Cerebellar cortex (tissue), 1 donor: Measurements from ENCODE around the gene SIGLEC1.
A peak's percentile ranks its signal among the peaks of the same experiment; 100 is the strongest.

ENCODE experiments used
- DNase-seq: peaks from one replicate; pipeline ENCODE4 v3.0.0-alpha.2; 2015; ENCODE audit warnings: low spot score

The SIGLEC1 gene

GRCh38 chr20:3712279-3712873 is at the start of gene SIGLEC1:
SIGLEC1 (minus strand) TSS chr20:3712600; CDS start chr20:3707128, 5,472 bp downstream.
- no peak for DNase-seq

DNA sequence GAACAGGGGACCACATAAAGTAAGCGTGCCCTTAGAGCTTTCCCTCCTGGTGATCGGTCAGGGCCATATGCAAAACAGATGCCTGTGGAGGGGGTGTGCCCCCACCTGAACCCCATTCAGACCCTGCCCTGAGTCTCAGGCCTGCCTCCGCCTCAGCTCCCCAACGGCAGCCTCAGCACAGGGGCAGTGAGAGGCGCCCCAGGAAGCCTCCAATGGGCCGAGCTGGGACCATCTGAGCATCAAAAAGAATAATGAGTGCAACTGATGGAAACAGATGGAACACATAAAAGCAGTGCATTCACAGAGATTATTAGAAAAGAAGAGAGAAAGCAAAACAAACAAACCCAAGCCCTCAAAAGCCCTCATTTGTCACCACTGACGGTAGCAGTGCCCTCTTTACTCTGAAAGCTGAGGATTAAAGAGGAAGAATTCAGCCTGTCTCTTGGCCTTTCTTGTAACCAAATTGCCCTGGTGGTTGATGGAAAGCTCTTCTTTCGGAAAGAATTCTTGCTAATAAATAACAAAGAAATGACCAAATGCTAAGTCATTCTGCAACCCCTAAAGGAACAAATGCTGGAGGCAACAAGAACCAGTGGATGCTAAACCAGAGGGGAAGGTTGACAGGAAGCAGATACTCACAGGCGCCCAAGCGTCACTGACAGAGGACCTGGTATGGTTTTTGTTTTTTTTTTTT is 48.4 kb upstream of the SIGLEC1 start:
- DNase-seq: no peak

- DNase-seq: no peak
Measured at GRCh38 chr20:3759884-3760283, 47.5 kb upstream of the SIGLEC1 start.

GRCh38 chr20:3759316-3759823 is 47.0 kb upstream of the SIGLEC1 start:
- DNase-seq: no peak

- DNase-seq: no peak
Measured at GRCh38 chr20:3758566-3758965, 46.2 kb upstream of the SIGLEC1 start.

GRCh38 chr20:3757268-3757667 is 44.9 kb upstream of the SIGLEC1 start:
- no peak for DNase-seq

DNA sequence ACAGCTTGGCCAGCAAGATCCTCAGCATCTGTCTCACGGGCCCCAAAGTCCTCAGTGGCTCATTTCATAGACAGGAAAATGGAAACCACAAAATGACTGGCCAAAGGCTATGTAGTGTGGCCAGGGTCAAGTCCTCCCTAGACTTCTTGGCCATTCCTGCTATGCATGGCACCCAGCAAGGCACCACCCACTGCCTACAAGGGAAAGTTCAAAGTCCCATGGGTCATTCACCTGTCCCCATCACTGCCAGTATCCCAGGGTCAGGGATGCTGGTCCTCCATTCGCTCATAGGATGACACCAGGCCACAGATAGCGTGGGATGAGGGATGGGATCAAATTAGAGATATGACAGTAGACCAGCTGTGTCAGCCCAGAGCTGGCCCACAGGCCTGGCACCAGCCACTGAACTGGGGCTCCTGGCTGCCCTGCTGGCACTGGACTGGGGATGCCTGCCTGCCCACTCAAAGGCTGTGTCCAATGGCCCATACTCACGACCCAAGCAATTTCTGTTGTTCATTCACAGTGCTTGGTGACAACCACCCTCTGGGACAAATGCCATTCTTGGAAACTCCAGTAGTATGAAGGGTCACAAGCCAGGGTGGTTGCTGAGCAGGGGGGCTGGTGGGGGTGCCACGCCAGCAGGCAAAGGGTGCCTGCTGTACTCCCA is 43.5 kb upstream of the SIGLEC1 start:
- DNase-seq: no peak

- DNase-seq: no peak
Measured at GRCh38 chr20:3755269-3755668, 42.9 kb upstream of the SIGLEC1 start.

DNA sequence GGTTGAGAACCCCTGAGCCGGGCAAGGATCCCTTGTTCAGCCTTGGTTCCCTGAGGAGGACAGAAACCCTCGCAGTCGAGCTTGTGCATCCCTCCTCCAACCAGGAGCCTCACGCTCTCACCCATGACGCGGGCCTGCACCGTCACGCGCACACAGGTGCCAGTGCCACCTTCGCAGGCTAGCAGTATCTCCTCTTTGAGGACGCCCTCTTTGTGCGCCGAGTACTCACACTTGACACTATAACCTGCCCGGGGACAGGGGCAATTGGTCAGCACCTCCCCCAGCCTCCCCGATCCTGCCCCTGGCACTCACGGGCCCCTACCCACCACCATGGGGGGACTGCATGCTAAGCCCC is 41.9 kb upstream of the SIGLEC1 start:
- no peak for DNase-seq

DNA sequence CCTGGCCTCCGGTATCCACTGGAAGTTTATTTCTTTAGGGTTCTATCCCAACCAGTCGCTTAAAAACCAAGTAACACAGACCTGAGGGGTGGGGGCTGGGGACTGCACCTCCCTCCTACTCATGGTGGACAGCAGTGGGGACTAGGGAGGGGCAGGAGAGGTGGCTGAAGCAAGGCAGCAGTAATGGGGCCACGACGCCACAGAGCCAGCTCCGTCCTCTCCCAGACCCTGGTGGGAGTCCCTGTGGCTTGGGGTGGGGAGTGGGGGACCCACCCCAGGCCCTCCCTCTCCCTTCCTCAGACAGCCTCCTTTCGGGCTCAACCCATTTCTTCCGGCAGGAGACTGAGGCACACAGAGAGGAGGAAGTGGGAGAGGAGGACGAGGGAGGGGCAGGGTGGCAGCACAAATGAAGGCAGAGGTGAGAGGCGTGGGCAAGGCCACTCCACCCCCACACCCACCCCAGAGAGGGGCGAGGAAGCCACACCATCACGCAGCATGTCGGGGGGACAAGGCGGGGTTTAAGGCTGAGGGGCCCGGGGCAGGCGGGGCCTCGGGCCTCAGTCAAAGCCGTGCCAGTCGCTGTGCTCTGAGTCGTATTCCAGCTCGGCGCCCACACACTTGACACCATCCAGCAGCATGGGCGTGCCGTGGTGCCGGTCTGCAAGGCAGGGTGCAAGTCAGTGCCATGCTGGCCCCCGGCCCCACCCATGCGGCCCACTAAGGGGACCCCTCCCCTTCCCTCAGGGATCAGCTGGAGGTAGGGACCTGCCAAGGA is 41.3 kb upstream of the SIGLEC1 start:
- no peak for DNase-seq

- peak; percentile 66 for DNase-seq
Measured at GRCh38 chr20:3753098-3753497, 40.7 kb upstream of the SIGLEC1 start.

- no peak for DNase-seq
Measured at GRCh38 chr20:3752386-3752759, 40.0 kb upstream of the SIGLEC1 start.

DNA sequence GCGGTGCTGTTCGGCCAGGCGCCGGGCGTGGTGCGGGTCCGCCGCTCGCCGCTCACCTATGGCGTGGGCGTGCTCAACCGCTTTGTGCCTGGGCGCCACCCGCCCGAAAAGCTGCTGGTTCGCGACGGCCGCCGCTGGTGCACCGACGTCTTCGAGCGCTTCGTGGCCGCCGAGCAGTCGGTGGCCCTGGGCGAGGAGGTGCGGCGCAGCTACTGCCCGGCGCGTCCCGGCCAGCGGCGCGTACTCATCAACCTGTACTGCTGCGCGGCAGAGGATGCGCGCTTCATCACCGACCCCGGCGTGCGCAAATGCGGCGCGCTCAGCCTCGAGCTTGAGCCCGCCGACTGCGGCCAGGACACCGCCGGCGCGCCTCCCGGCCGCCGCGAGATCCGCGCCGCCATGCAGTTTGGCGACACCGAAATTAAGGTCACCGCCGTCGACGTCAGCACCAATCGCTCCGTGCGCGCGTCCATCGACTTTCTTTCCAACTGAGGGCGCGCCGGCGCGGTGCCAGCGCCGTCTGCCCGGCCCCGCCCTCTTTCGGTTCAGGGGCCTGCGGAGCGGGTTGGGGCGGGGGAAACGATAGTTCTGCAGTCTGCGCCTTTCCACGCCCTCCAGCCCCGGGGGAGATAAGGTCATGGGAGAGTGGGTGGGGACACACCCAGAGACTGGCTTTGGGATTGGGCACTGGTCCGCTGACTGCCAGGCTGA is 39.4 kb upstream of the SIGLEC1 start:
- no peak for DNase-seq

DNA sequence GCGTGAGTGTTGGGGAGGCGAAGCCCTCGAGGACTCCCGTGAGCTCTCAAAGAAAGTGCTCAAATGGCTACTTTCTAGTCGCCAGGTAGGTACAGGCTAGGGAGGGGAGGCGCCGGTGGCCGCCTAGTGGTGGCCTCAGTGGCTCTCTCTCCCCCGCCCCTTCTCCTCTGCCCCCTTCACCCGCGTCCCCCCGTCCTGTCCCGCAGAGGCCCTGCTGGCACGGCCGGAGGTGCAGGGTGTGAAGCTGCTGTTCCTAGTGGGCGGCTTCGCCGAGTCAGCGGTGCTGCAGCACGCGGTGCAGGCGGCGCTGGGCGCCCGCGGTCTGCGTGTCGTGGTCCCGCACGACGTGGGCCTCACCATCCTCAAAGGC is 38.9 kb upstream of the SIGLEC1 start:
- no peak for DNase-seq

- DNase-seq: no peak
Measured at GRCh38 chr20:3749689-3750531, 37.5 kb upstream of the SIGLEC1 start.

- DNase-seq: no peak
Measured at GRCh38 chr20:3749087-3749688, 36.8 kb upstream of the SIGLEC1 start.

GRCh38 chr20:3748073-3748472 is 35.7 kb upstream of the SIGLEC1 start:
- DNase-seq: no peak

- no peak for DNase-seq
Measured at GRCh38 chr20:3747471-3747870, 35.1 kb upstream of the SIGLEC1 start.

- DNase-seq: no peak
Measured at GRCh38 chr20:3745686-3746173, 33.3 kb upstream of the SIGLEC1 start.
